Testis (tissue), 2 donors: Measurements from ENCODE around the gene SLIT3.

Experiments
- CTCF ChIP-seq, 3 experiments: fragments of 450-650 bp in 2 of 3; fragments of 200-600 bp in 1 of 3; sonication (generic) in 1 of 3; IDR thresholded peaks; one replicate each; pipeline ENCODE4 v1.5.1; 2016 to 2019; ENCODE audit warnings: antibody characterized with exemption in 3 of 3, mild to moderate bottlenecking in 2 of 3, moderate library complexity in 1 of 3
- POLR2A ChIP-seq: fragments of 450-650 bp; IDR thresholded peaks from one replicate; pipeline ENCODE4 v1.6.1; 2017; ENCODE audit warnings: antibody characterized with exemption, mild to moderate bottlenecking, moderate library complexity

- no peak for TF ChIP-seq CTCF (IDR thresholded peaks at IDR 0.05)
- no peak for TF ChIP-seq POLR2A
Measured at GRCh38 chr5:169131616-169132301, 169.2 kb downstream of the SLIT3 start.
